Stomach (tissue), 9 donors: ENCODE results near the gene PCGF3. TPM values are rescaled to one million over a fixed set of nuclear protein-coding genes. Genes with fewer than 3 reads are reported as not detected.

ENCODE experiments used
- DNase-seq, 2 donors: peaks; one replicate each; pipeline versions ENCODE4 v3.0.0 to v3.0.0-alpha.2; 2013 to 2019
- H3K27ac ChIP-seq, 5 donors: fragments of 200-600 bp in 4 of 5; sonication (generic) in 4 of 5; one replicate each; pipeline ENCODE4 v1.5.1; 2013 to 2019; ENCODE audit warnings: mild to moderate bottlenecking in 1 of 5, moderate library complexity in 1 of 5
- H3K27me3 ChIP-seq, 3 donors: fragments of 200-600 bp; sonication (generic); one replicate each; pipeline ENCODE4 v1.5.1; 2017 to 2019; ENCODE audit warnings: mixed run types in 1 of 3
- H3K36me3 ChIP-seq, 4 donors: fragments of 200-600 bp; sonication (generic); 1 replicate in 3 of 4; 2 replicates in 1 of 4; pipeline ENCODE4 v1.5.1; 2016 to 2019
- H3K4me1 ChIP-seq, 4 donors: fragments of 200-600 bp; sonication (generic); one replicate each; pipeline ENCODE4 v1.5.1; 2016 to 2019
- H3K4me3 ChIP-seq, 4 donors: fragments of 200-600 bp; sonication (generic) in 3 of 4; one replicate each; pipeline ENCODE4 v1.5.1; 2016 to 2019; ENCODE audit warnings: mild to moderate bottlenecking in 1 of 4
- H3K9me3 ChIP-seq, 4 donors: fragments of 200-600 bp; sonication (generic); one replicate each; pipeline ENCODE4 v1.5.1; 2016 to 2019
- CTCF ChIP-seq, 7 experiments: fragments of 450-650 bp in 4 of 7; fragments of 200-600 bp in 3 of 7; sonication (generic) in 3 of 7; IDR thresholded peaks; one replicate each; pipeline ENCODE4 v1.5.1; 2016 to 2019; ENCODE audit warnings: antibody characterized with exemption in 7 of 7, control low read depth in 2 of 7, mild to moderate bottlenecking in 1 of 7
- EP300 ChIP-seq: sonication (generic); formaldehyde crosslinking; IDR thresholded peaks from one replicate; pipeline ENCODE4 v1.6.1; 2017; ENCODE audit warnings: antibody characterized with exemption
- POLR2A ChIP-seq, 4 donors: fragments of 450-650 bp; IDR thresholded peaks; one replicate each; pipeline ENCODE4 v1.6.1; 2016; ENCODE audit warnings: antibody characterized with exemption in 4 of 4, control low read depth in 2 of 4, mild to moderate bottlenecking in 1 of 4, moderate library complexity in 1 of 4
- POLR2AphosphoS5 ChIP-seq, 3 donors: sonication (generic); formaldehyde crosslinking; IDR thresholded peaks; one replicate each; pipeline ENCODE4 v1.6.1; 2016; ENCODE audit warnings: antibody characterized with exemption in 3 of 3
- WGBS, 5 donors: extraction: QIAGEN DNeasy Blood & Tissue Kit in 3 of 5; methylation state at CpG; one replicate each; pipeline versions ENCODE4 v1.1.5 to v1.1.7; 2013 to 2018; 5-methylcytosine and 5-hydroxymethylcytosine counted together
- intact Hi-C: fragments of 100-400 bp; cut with DNase I; formaldehyde crosslinking; loops from one replicate; pipeline ENCODE4 v1.15.1; 2023; ENCODE audit warnings: low total_unique reads
- polyA plus RNA-seq, 3 donors: library from polyadenylated mRNA; stranded (reverse); fragments of 200-250 nt; gene quantifications; one replicate each; pipeline ENCODE4 v1.2.3, GENCODE V29; 2013
- total RNA-seq, 5 donors: library from RNA; depleted of rRNA; stranded (reverse); fragments of >200 nt; gene quantifications; one replicate each; pipeline versions ENCODE4 v1.1.0 to v1.2.3, GENCODE V29; 2014 to 2016
- donor health status: healthy with polysubstance abuse.
- donor health status: Bipolar disorder and iron deficiency.
- donor health status: healthy.

PCGF3 gene
- total and polyA plus RNA-seq, 8 donors: 24.7 to 140 (median 62.7) TPM

GRCh38 chr4:770022-770421 lies 64.4 kb downstream of the PCGF3 start:
- 91 to 96% (median 94%) methylated on average over 5 of the region's 5 CpGs for WGBS, 5 donors
- Histone ChIP-seq H3K27me3 (no peaks in the 10 kb centered on the region), H3K9me3 (peaks cover 0 to 4% (median 0%) of the 10 kb centered on the region in 4 donors), H3K4me3 (no peak overlapping the region), H3K36me3 (peaks cover 32 to 98% (median 93%) of the 10 kb centered on the region in 4 donors), H3K27ac (no peak overlapping the region), H3K4me1 (peaks cover 23 to 52% (median 41%) of the 10 kb centered on the region in 4 donors)
- DNase-seq: no peak
- no peak for TF ChIP-seq CTCF (IDR thresholded peaks at IDR 0.05)
- intact Hi-C loops: no loop called here

GRCh38 chr4:771464-771863 lies 65.8 kb downstream of the PCGF3 start:
- H3K4me3 ChIP-seq: no peak overlapping the region
- peak overlapping the region in 4 of 5 donors; percentile 33 to 52 (median 42) for H3K27ac ChIP-seq
- 40 to 52% (median 49%) methylated on average over 6 of the region's 6 CpGs for WGBS, 5 donors
- no peaks in the 10 kb centered on the region for H3K27me3 ChIP-seq
- TF ChIP-seq POLR2AphosphoS5 (IDR thresholded peaks at IDR 0.05): no peak
- no peak for TF ChIP-seq POLR2A (IDR thresholded peaks at IDR 0.05)
- no peak for TF ChIP-seq CTCF (IDR thresholded peaks at IDR 0.05)
- no peak for TF ChIP-seq EP300
- H3K9me3 ChIP-seq: no peaks in the 10 kb centered on the region
- H3K36me3 ChIP-seq: peaks cover 41 to 98% (median 93%) of the 10 kb centered on the region in 4 donors
- peaks cover 23 to 67% (median 48%) of the 10 kb centered on the region in 4 donors for H3K4me1 ChIP-seq
- intact Hi-C loops: no loop called here
- no peak for DNase-seq

GRCh38 chr4:772118-772517 lies 66.5 kb downstream of the PCGF3 start:
- no peak for DNase-seq
- peaks cover 44 to 98% (median 93%) of the 10 kb centered on the region in 4 donors for H3K36me3 ChIP-seq
- intact Hi-C loops: no loop called here

GRCh38 chr4:772776-773175 lies 67.1 kb downstream of the PCGF3 start:
- TF ChIP-seq EP300 (no peak), CTCF (IDR thresholded peaks at IDR 0.05) (no peak), POLR2AphosphoS5 (IDR thresholded peaks at IDR 0.05) (no peak), POLR2A (IDR thresholded peaks at IDR 0.05) (no peak)
- DNase-seq: no peak
- Histone ChIP-seq H3K27ac (peak overlapping the region in 4 of 5 donors; percentile 4 to 49 (median 38)), H3K4me1 (peaks cover 23 to 80% (median 54%) of the 10 kb centered on the region in 4 donors), H3K4me3 (no peak overlapping the region), H3K9me3 (no peaks in the 10 kb centered on the region), H3K36me3 (peaks cover 38 to 96% (median 93%) of the 10 kb centered on the region in 4 donors), H3K27me3 (no peaks in the 10 kb centered on the region)
- intact Hi-C loops: no loop called here
- WGBS, 5 donors: 70 to 84% (median 79%) methylated on average over 5 to 8 of the region's 8 CpGs

More at GRCh38 chr4:772118-772517, 66.5 kb downstream of the PCGF3 start:
- no peaks in the 10 kb centered on the region for H3K9me3 ChIP-seq
- peak overlapping the region in 4 of 5 donors; percentile 33 to 52 (median 42) for H3K27ac ChIP-seq
- WGBS, 5 donors: 30 to 48% (median 39%) methylated on average over 7 of the region's 7 CpGs
- H3K27me3 ChIP-seq: no peaks in the 10 kb centered on the region
- peaks cover 23 to 73% (median 51%) of the 10 kb centered on the region in 4 donors for H3K4me1 ChIP-seq
- no peak overlapping the region for H3K4me3 ChIP-seq
- TF ChIP-seq POLR2A (IDR thresholded peaks at IDR 0.05) (no peak), EP300 (no peak), CTCF (IDR thresholded peaks at IDR 0.05) (no peak), POLR2AphosphoS5 (IDR thresholded peaks at IDR 0.05) (no peak)
